K562 (cell line): ENCODE data around the gene FAM114A1. TPM values are rescaled to one million over a fixed set of nuclear protein-coding genes. Genes with fewer than 3 reads are reported as not detected.

ENCODE experiments used
- CBFA2T3 ChIP-seq: fragments of 450-650 bp; IDR thresholded peaks from 2 replicates; pipeline ENCODE4 v1.6.1; 2017
- CEBPB ChIP-seq: fragments of 450-650 bp; IDR thresholded peaks from 2 replicates; pipeline ENCODE4 v1.6.1; 2016; ENCODE audit warnings: missing genetic modification characterization, missing compliant biosample characterization
- CEBPG ChIP-seq, 3 experiments: fragments of 200-800 bp in 1 of 3; sonication (Bioruptor generic) in 1 of 3; sonication (generic) in 1 of 3; formaldehyde crosslinking in 1 of 3; IDR thresholded peaks in 2 of 3; conservative IDR thresholded peaks in 1 of 3; 2 replicates each; pipeline versions ENCODE4 v1.6.1 to v1.8.0; 2016 to 2022; ENCODE audit warnings: missing compliant biosample characterization in 2 of 3, missing genetic modification characterization in 2 of 3, mild to moderate bottlenecking in 1 of 3, missing genetic modification reagents in 1 of 3
- EHMT2 ChIP-seq: fragments of 450-650 bp; IDR thresholded peaks from 2 replicates; pipeline ENCODE4 v1.6.1; 2018; ENCODE audit warnings: antibody characterized with exemption
- HDAC6 ChIP-seq: IDR thresholded peaks from 2 replicates; pipeline ENCODE4 v1.6.1; 2012; ENCODE audit warnings: low read depth, mild to moderate bottlenecking, control low read depth, inconsistent platforms, low read length, moderate library complexity
- LCOR ChIP-seq: sonication (generic); formaldehyde crosslinking; IDR thresholded peaks from 2 replicates; pipeline ENCODE4 v1.8.0; 2022; ENCODE audit warnings: mild to moderate bottlenecking, missing genetic modification reagents
- LEF1 ChIP-seq: fragments of 450-650 bp; IDR thresholded peaks from 2 replicates; pipeline ENCODE4 v1.6.1; 2016; ENCODE audit warnings: mild to moderate bottlenecking
- MTA3 ChIP-seq: fragments of 450-650 bp; formaldehyde crosslinking; IDR thresholded peaks from 2 replicates; pipeline ENCODE4 v1.6.1; 2017; ENCODE audit warnings: mild to moderate bottlenecking, borderline replicate concordance
- POLR2B ChIP-seq: fragments of 450-650 bp; IDR thresholded peaks from 2 replicates; pipeline ENCODE4 v1.6.1; 2018; ENCODE audit warnings: low read depth; ENCODE audit not compliant: partially characterized antibody
- PTTG1 ChIP-seq: fragments of 450-650 bp; IDR thresholded peaks from 2 replicates; pipeline ENCODE4 v1.6.1; 2016; ENCODE audit warnings: low read depth, mild to moderate bottlenecking, missing genetic modification characterization, missing compliant biosample characterization
- SRF ChIP-seq, 2 experiments: fragments of 250-450, 450-650 bp in 1 of 2; sonication (Bioruptor Pico) in 1 of 2; sonication (generic) in 1 of 2; formaldehyde crosslinking; IDR thresholded peaks; 2 replicates each; pipeline versions ENCODE4 v1.5.0 to v1.5.1; 2020 to 2022; ENCODE audit warnings: mild to moderate bottlenecking in 1 of 2, missing genetic modification reagents in 1 of 2
- ZNF175 ChIP-seq: fragments of 200-800 bp; sonication (Bioruptor generic); IDR thresholded peaks from 2 replicates; pipeline ENCODE4 v1.6.1; 2016; ENCODE audit warnings: low read depth, mild to moderate bottlenecking, missing genetic modification characterization, missing compliant biosample characterization
- polyA plus RNA-seq, 8 experiments: library from polyadenylated mRNA; depleted of rRNA in 4 of 8; stranded (reverse) in 5 of 8; unstranded in 3 of 8; fragments of >200 nt; fragmentation: Nextera tagmentation in 2 of 8; fragmentation: Illumina TruSeq in 1 of 8; extraction: Ambion mirVana in 2 of 8; extraction: Trizol in 1 of 8; gene quantifications; 2 replicates each; pipeline versions ENCODE4 v1.2.1 to v1.2.3, GENCODE V29; 2011 to 2014; ENCODE audit warnings: inconsistent platforms in 1 of 8, missing spikeins in 1 of 8
- total RNA-seq, 7 experiments: library from RNA; depleted of rRNA in 6 of 7; stranded (reverse); fragments of >200 nt in 6 of 7; fragmentation: Illumina TruSeq in 2 of 7; extraction: Trizol in 2 of 7; gene quantifications; 2 replicates each; pipeline versions ENCODE4 v1.2.1 to v1.2.3, GENCODE V29; 2011 to 2021; ENCODE audit warnings: low replicate concordance in 1 of 7
- TF ChIP-seq, protein P1 (sequence below): fragments of 250-450 bp; sonication (Bioruptor Pico); IDR thresholded peaks from 2 replicates; pipeline ENCODE4 v1.8.0; 2022; ENCODE audit warnings: inconsistent platforms
- TF ChIP-seq, protein P2 (sequence below): fragments of 450-650 bp; IDR thresholded peaks from 2 replicates; pipeline ENCODE4 v1.6.1; 2016; ENCODE audit warnings: mild to moderate bottlenecking, moderate library complexity

Gene FAM114A1
- total and polyA plus RNA-seq, 9 of the 15 experiments (the other 6 are each of a cell fraction or from before 2014, with no cell fraction given): 1.8 to 12.0 (median 4.3) TPM

DNA sequence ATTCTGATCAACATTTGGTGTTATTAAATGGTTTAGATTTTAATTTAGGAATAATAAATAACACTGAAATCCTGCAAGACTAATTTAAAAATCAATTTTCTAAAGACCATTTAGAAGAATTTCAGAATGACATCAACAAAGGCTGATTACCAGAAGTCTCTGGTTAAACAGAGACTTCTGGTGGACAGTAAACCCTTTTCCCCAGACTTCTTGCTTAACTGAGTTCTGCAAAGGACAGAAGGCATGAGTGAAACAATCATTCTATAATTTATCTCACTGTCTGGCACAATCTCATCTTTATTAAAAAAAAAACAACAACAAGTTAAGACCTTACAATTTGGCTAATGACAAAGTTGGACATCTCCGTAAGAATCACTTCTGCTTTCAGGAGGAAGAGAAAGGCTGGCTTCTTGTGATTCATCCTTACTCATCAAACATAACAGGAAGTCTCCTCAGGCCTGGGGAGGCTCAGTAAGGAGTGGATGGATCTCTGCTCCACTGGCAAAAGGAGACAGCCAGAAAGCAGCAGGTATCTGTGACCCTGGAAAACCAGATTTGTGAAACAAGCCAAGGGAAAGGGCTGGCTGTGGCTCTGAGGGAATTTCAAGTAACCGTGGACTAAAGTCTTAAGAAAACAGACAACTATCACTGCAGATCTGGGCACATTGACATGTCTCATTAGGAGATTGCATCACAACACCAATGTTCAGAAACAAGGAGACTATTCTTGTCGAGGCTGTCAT is 10.1 kb upstream of the FAM114A1 start (continued):
- peak; percentile 19; the same call in 1 of the 2 replicates for TF ChIP-seq PTTG1
- TF ChIP-seq MTA3: peak; percentile 59; the same call in 1 of the 2 replicates
- peak in 1 of 2 experiments; percentile 22; a peak in 1 of 4 replicates for TF ChIP-seq SRF (CRISPR knock-in tag; IDR thresholded peaks at IDR 0.05)
- TF ChIP-seq EHMT2: peak; percentile 59; the same call in 1 of the 2 replicates
- TF ChIP-seq CEBPB (tag): peak; percentile 93
- TF ChIP-seq, protein P1, sequence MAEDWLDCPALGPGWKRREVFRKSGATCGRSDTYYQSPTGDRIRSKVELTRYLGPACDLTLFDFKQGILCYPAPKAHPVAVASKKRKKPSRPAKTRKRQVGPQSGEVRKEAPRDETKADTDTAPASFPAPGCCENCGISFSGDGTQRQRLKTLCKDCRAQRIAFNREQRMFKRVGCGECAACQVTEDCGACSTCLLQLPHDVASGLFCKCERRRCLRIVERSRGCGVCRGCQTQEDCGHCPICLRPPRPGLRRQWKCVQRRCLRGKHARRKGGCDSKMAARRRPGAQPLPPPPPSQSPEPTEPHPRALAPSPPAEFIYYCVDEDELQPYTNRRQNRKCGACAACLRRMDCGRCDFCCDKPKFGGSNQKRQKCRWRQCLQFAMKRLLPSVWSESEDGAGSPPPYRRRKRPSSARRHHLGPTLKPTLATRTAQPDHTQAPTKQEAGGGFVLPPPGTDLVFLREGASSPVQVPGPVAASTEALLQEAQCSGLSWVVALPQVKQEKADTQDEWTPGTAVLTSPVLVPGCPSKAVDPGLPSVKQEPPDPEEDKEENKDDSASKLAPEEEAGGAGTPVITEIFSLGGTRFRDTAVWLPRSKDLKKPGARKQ (CRISPR knock-in tag): no peak
- TF ChIP-seq, protein P2, sequence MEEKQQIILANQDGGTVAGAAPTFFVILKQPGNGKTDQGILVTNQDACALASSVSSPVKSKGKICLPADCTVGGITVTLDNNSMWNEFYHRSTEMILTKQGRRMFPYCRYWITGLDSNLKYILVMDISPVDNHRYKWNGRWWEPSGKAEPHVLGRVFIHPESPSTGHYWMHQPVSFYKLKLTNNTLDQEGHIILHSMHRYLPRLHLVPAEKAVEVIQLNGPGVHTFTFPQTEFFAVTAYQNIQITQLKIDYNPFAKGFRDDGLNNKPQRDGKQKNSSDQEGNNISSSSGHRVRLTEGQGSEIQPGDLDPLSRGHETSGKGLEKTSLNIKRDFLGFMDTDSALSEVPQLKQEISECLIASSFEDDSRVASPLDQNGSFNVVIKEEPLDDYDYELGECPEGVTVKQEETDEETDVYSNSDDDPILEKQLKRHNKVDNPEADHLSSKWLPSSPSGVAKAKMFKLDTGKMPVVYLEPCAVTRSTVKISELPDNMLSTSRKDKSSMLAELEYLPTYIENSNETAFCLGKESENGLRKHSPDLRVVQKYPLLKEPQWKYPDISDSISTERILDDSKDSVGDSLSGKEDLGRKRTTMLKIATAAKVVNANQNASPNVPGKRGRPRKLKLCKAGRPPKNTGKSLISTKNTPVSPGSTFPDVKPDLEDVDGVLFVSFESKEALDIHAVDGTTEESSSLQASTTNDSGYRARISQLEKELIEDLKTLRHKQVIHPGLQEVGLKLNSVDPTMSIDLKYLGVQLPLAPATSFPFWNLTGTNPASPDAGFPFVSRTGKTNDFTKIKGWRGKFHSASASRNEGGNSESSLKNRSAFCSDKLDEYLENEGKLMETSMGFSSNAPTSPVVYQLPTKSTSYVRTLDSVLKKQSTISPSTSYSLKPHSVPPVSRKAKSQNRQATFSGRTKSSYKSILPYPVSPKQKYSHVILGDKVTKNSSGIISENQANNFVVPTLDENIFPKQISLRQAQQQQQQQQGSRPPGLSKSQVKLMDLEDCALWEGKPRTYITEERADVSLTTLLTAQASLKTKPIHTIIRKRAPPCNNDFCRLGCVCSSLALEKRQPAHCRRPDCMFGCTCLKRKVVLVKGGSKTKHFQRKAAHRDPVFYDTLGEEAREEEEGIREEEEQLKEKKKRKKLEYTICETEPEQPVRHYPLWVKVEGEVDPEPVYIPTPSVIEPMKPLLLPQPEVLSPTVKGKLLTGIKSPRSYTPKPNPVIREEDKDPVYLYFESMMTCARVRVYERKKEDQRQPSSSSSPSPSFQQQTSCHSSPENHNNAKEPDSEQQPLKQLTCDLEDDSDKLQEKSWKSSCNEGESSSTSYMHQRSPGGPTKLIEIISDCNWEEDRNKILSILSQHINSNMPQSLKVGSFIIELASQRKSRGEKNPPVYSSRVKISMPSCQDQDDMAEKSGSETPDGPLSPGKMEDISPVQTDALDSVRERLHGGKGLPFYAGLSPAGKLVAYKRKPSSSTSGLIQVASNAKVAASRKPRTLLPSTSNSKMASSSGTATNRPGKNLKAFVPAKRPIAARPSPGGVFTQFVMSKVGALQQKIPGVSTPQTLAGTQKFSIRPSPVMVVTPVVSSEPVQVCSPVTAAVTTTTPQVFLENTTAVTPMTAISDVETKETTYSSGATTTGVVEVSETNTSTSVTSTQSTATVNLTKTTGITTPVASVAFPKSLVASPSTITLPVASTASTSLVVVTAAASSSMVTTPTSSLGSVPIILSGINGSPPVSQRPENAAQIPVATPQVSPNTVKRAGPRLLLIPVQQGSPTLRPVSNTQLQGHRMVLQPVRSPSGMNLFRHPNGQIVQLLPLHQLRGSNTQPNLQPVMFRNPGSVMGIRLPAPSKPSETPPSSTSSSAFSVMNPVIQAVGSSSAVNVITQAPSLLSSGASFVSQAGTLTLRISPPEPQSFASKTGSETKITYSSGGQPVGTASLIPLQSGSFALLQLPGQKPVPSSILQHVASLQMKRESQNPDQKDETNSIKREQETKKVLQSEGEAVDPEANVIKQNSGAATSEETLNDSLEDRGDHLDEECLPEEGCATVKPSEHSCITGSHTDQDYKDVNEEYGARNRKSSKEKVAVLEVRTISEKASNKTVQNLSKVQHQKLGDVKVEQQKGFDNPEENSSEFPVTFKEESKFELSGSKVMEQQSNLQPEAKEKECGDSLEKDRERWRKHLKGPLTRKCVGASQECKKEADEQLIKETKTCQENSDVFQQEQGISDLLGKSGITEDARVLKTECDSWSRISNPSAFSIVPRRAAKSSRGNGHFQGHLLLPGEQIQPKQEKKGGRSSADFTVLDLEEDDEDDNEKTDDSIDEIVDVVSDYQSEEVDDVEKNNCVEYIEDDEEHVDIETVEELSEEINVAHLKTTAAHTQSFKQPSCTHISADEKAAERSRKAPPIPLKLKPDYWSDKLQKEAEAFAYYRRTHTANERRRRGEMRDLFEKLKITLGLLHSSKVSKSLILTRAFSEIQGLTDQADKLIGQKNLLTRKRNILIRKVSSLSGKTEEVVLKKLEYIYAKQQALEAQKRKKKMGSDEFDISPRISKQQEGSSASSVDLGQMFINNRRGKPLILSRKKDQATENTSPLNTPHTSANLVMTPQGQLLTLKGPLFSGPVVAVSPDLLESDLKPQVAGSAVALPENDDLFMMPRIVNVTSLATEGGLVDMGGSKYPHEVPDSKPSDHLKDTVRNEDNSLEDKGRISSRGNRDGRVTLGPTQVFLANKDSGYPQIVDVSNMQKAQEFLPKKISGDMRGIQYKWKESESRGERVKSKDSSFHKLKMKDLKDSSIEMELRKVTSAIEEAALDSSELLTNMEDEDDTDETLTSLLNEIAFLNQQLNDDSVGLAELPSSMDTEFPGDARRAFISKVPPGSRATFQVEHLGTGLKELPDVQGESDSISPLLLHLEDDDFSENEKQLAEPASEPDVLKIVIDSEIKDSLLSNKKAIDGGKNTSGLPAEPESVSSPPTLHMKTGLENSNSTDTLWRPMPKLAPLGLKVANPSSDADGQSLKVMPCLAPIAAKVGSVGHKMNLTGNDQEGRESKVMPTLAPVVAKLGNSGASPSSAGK: no peak
- peak; percentile 86 for TF ChIP-seq CEBPG (CRISPR knock-in tag; IDR thresholded peaks at IDR 0.05)
- peak; percentile 92 to 94 for TF ChIP-seq CEBPG (tag; conservative IDR thresholded peaks at IDR 0.05 in 1 of 2, IDR thresholded peaks at IDR 0.05 in 1 of 2)
- peak; percentile 31 for TF ChIP-seq POLR2B
- peak; percentile 81 for TF ChIP-seq ZNF175 (CRISPR knock-in tag)
- no peak for TF ChIP-seq HDAC6
- peak; percentile 50; the same call in 1 of the 2 replicates for TF ChIP-seq LCOR (CRISPR knock-in tag)
- TF ChIP-seq CBFA2T3: peak; percentile 17; the same call in 1 of the 2 replicates
- TF ChIP-seq LEF1: peak; percentile 58; the same call in 1 of the 2 replicates
